IMR-90 (cell line): ENCODE measurements around the gene CDC45.

Source experiments
- BHLHE40 ChIP-seq: fragments of 150-350 bp; IDR thresholded peaks from 2 replicates; pipeline ENCODE4 v1.6.1; 2016; ENCODE audit warnings: mild to moderate bottlenecking, low read depth, low read length
- CEBPB ChIP-seq: IDR thresholded peaks from 2 replicates; pipeline ENCODE4 v1.6.1; 2012; ENCODE audit warnings: low read depth, low read length, improper control_type of control experiment
- CHD1 ChIP-seq: IDR thresholded peaks from 2 replicates; pipeline ENCODE4 v1.6.1; 2012; ENCODE audit warnings: low read depth, low read length, improper control_type of control experiment
- FOS ChIP-seq: fragments of 150-350 bp; IDR thresholded peaks from 2 replicates; pipeline ENCODE4 v1.6.1; 2016; ENCODE audit warnings: low read depth, low read length
- MAFK ChIP-seq: IDR thresholded peaks from 2 replicates; pipeline ENCODE4 v1.6.1; 2012; ENCODE audit warnings: low read depth, low read length, improper control_type of control experiment
- MXI1 ChIP-seq: IDR thresholded peaks from 2 replicates; pipeline ENCODE4 v1.6.1; 2012; ENCODE audit warnings: low read depth, mild to moderate bottlenecking, low read length, moderate library complexity, borderline replicate concordance
- POLR2A ChIP-seq: IDR thresholded peaks from 2 replicates; pipeline ENCODE4 v1.6.1; 2012; ENCODE audit warnings: mild to moderate bottlenecking, low read depth, low read length
- RAD21 ChIP-seq: IDR thresholded peaks from 2 replicates; pipeline ENCODE4 v1.6.1; 2012; ENCODE audit warnings: low read length, improper control_type of control experiment
- RFX5 ChIP-seq: IDR thresholded peaks from 2 replicates; pipeline ENCODE4 v1.8.0; 2012; ENCODE audit warnings: low read depth, mild to moderate bottlenecking, low read length, moderate library complexity
- SMC3 ChIP-seq: fragments of 150-350 bp; IDR thresholded peaks from 2 replicates; pipeline ENCODE4 v1.6.1; 2016; ENCODE audit warnings: low read depth, mild to moderate bottlenecking, antibody characterized with exemption, low read length, moderate library complexity
- TF ChIP-seq, protein P1 (sequence below): conservative IDR thresholded peaks from 2 replicates; pipeline ENCODE4 v1.5.1; 2012; ENCODE audit warnings: mild to moderate bottlenecking, low read depth, low read length, improper control_type of control experiment
- TF ChIP-seq, protein P2 (sequence below): fragments of 150-350 bp; IDR thresholded peaks from 2 replicates; pipeline ENCODE4 v1.6.1; 2016; ENCODE audit warnings: low read depth, mild to moderate bottlenecking, low read length, moderate library complexity, borderline replicate concordance
- TF ChIP-seq, protein P3 (sequence below): fragments of 150-350 bp; IDR thresholded peaks from 2 replicates; pipeline ENCODE4 v1.6.1; 2017; ENCODE audit warnings: mild to moderate bottlenecking, antibody characterized with exemption, low read length, low read depth

DNA sequence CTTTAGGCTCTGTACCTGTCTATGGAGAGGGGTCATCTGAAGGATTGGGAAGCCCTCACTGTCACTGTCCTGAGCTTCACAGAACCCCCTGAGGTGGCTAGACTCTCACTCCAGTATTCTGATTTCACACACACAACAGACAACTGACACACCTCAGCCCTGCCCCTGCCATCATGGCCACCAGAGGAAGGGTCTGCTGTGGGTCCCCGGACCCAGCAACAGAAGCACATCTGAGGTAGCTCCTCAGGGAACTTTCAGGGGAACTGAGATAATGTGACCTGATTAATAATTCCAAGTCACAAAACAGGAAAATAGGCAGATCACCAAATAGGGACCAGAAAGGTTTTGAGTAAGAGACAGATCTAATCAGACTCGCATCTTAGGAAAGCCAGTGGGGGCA is 24.7 kb upstream of the CDC45 start:
- TF ChIP-seq, protein P1, sequence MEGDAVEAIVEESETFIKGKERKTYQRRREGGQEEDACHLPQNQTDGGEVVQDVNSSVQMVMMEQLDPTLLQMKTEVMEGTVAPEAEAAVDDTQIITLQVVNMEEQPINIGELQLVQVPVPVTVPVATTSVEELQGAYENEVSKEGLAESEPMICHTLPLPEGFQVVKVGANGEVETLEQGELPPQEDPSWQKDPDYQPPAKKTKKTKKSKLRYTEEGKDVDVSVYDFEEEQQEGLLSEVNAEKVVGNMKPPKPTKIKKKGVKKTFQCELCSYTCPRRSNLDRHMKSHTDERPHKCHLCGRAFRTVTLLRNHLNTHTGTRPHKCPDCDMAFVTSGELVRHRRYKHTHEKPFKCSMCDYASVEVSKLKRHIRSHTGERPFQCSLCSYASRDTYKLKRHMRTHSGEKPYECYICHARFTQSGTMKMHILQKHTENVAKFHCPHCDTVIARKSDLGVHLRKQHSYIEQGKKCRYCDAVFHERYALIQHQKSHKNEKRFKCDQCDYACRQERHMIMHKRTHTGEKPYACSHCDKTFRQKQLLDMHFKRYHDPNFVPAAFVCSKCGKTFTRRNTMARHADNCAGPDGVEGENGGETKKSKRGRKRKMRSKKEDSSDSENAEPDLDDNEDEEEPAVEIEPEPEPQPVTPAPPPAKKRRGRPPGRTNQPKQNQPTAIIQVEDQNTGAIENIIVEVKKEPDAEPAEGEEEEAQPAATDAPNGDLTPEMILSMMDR: no peak
- TF ChIP-seq POLR2A: no peak
- TF ChIP-seq SMC3: no peak
- no peak for TF ChIP-seq MAFK
- TF ChIP-seq FOS: no peak
- TF ChIP-seq, protein P2, sequence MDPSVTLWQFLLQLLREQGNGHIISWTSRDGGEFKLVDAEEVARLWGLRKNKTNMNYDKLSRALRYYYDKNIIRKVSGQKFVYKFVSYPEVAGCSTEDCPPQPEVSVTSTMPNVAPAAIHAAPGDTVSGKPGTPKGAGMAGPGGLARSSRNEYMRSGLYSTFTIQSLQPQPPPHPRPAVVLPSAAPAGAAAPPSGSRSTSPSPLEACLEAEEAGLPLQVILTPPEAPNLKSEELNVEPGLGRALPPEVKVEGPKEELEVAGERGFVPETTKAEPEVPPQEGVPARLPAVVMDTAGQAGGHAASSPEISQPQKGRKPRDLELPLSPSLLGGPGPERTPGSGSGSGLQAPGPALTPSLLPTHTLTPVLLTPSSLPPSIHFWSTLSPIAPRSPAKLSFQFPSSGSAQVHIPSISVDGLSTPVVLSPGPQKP: no peak
- TF ChIP-seq RFX5: no peak
- no peak for TF ChIP-seq MXI1
- TF ChIP-seq CHD1: no peak
- no peak for TF ChIP-seq RAD21
- TF ChIP-seq BHLHE40: no peak
- no peak for TF ChIP-seq CEBPB
- TF ChIP-seq, protein P3, sequence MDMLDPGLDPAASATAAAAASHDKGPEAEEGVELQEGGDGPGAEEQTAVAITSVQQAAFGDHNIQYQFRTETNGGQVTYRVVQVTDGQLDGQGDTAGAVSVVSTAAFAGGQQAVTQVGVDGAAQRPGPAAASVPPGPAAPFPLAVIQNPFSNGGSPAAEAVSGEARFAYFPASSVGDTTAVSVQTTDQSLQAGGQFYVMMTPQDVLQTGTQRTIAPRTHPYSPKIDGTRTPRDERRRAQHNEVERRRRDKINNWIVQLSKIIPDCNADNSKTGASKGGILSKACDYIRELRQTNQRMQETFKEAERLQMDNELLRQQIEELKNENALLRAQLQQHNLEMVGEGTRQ: no peak
